HL-60/S4 (cell line): ENCODE data around the gene SLC9B1.

Experiments
- in situ Hi-C: fragments of 300-500 bp; cut with MboI; formaldehyde crosslinking; loops from 2 replicates; pipeline ENCODE4 v1.14.3; 2022; ENCODE audit warnings: low sequenced_read_pairs

SLC9B1 gene

GRCh38 chr4:103019308-103020124, at the start of gene SLC9B1:
Gene SLC9B1 (minus strand): TSS chr4:103019705. CDS start chr4:102991711, 27,994 bp downstream.
- in situ Hi-C loops = loop anchor here (25.0 kb wide), 1 partner anchor 582 kb away; no protein-coding TSS in a partner anchor

GRCh38 chr4:103067841-103068547, 48.5 kb upstream of the SLC9B1 start:
- in situ Hi-C loops = no loop called here

- in situ Hi-C loops = no loop called here
Measured at GRCh38 chr4:103060453-103061148, 41.1 kb upstream of the SLC9B1 start.

- in situ Hi-C loops = no loop called here
Measured at GRCh38 chr4:103054030-103054429, 34.5 kb upstream of the SLC9B1 start.

GRCh38 chr4:103052779-103053178, 33.3 kb upstream of the SLC9B1 start:
- in situ Hi-C loops = no loop called here

GRCh38 chr4:103052145-103052544, 32.6 kb upstream of the SLC9B1 start:
- in situ Hi-C loops = no loop called here

GRCh38 chr4:103050736-103051436, 31.4 kb upstream of the SLC9B1 start:
- in situ Hi-C loops = no loop called here

- in situ Hi-C loops = no loop called here
Measured at GRCh38 chr4:103046416-103047290, 27.1 kb upstream of the SLC9B1 start.

GRCh38 chr4:103044183-103044582, 24.7 kb upstream of the SLC9B1 start:
- in situ Hi-C loops = no loop called here

GRCh38 chr4:103036169-103036568, 16.7 kb upstream of the SLC9B1 start:
- in situ Hi-C loops = no loop called here

- in situ Hi-C loops = no loop called here
Measured at GRCh38 chr4:103032574-103032973, 13.1 kb upstream of the SLC9B1 start.

- in situ Hi-C loops = no loop called here
Measured at GRCh38 chr4:103030791-103031190, 11.3 kb upstream of the SLC9B1 start.

GRCh38 chr4:103029300-103029699, 9.8 kb upstream of the SLC9B1 start:
- in situ Hi-C loops = no loop called here

- in situ Hi-C loops = no loop called here
Measured at GRCh38 chr4:103026868-103027267, 7.4 kb upstream of the SLC9B1 start.

GRCh38 chr4:103024996-103025395, 5.5 kb upstream of the SLC9B1 start:
- in situ Hi-C loops = loop anchor here (25.0 kb wide), 1 partner anchor 588 kb away; no protein-coding TSS in a partner anchor

GRCh38 chr4:103021120-103021519, 1.6 kb upstream of the SLC9B1 start:
- in situ Hi-C loops = loop anchor here (25.0 kb wide), 1 partner anchor 584 kb away; no protein-coding TSS in a partner anchor

GRCh38 chr4:103018391-103019307, 856 bp downstream of the SLC9B1 start:
- in situ Hi-C loops = loop anchor here (25.0 kb wide), 1 partner anchor 581 kb away; no protein-coding TSS in a partner anchor

GRCh38 chr4:103012551-103012950, 7.0 kb downstream of the SLC9B1 start:
- in situ Hi-C loops = loop anchor here (25.0 kb wide), 1 partner anchor 575 kb away; no protein-coding TSS in a partner anchor
